ENCODE results near the gene MINDY2. TPM values are rescaled to one million over a fixed set of nuclear protein-coding genes. Genes with fewer than 3 reads are reported as not detected.

The MINDY2 gene
- total RNA-seq, 1 donor from 2014 or later, result 29.3 TPM

DNA sequence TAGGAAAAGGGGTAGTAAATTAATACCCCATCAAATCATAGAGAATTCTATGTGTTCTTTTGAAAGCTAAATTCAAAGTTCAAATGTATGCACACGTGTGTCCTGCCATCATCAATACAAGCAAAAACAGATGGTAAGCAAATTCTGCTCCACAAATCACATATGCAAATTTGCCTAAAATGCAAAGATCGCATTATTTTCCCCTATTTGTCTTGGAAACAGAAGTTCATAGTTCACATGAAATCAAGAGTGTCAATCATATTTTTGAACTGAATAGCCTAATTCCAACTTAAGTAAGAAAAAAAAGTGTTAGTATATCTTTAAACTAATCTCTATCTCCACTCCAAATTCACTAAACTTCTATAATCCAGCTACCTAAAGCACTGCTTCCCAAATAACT is 30.1 kb upstream of the MINDY2 start:
- peaks cover 46% of the 10 kb centered on the region for H3K4me1 Mint-ChIP-seq
- TF ChIP-seq CTCF (IDR thresholded peaks at IDR 0.05; ENCODE audit: unreplicated experiment), result no peak
- H3K9me3 Mint-ChIP-seq, result no peaks in the 10 kb centered on the region

DNA sequence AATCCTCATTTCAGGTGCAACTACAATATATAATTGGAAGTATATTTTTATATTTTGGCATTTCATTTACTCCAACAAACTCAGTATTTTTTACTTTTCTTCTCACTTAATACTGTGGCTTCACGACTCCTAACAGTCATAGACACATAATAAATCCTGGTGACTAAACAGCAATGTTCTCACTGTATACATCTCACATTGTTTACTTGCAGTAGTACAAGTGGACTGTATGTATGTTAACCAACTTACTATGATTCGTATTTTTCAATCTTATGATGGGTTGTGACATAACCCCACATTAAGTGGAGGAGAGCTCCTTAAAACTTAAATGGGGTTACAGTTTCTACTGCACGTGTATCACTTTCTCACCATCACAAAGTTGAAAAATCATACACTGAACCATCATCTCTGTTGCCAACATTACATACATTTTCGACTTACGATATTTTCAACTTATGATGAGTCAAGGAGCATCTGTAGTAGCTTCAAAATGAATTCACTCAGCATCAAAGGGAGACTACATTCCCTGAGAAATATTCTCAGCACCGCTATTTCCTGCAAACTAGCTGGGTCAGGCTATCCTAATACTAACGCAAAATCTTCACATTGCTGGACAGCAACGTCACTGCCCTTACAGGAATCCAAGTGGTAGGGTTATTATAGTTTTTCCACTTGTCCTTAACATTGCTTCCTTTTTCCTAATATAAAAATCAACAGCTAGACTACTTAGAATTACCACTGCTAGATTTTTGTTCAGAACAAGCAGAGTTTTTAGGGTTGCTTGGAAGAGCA is 28.9 kb upstream of the MINDY2 start:
- H3K27me3 Mint-ChIP-seq (ENCODE audit: low read depth), result no peaks in the 10 kb centered on the region

More for the DNA sequence above, 30.1 kb upstream of the MINDY2 start:
- no peaks in the 10 kb centered on the region for H3K36me3 Mint-ChIP-seq
- H3K27me3 Mint-ChIP-seq (ENCODE audit: low read depth), result no peaks in the 10 kb centered on the region
- no peak for DNase-seq (ENCODE audit: low spot score in 2 of 2, unreplicated experiment in 2 of 2)
- H3K4me3 Mint-ChIP-seq, result no peak overlapping the region
- no peak overlapping the region for H3K27ac Mint-ChIP-seq

GRCh38 chr15:58742819-58743502 is 28.1 kb upstream of the MINDY2 start:
- H3K4me3 Mint-ChIP-seq, result no peak overlapping the region
- H3K36me3 Mint-ChIP-seq, result no peaks in the 10 kb centered on the region
- DNase-seq (ENCODE audit: low spot score in 2 of 2, unreplicated experiment in 2 of 2), result no peak
- peak overlapping the region; percentile 72 for H3K27ac Mint-ChIP-seq
- TF ChIP-seq CTCF (IDR thresholded peaks at IDR 0.05; ENCODE audit: unreplicated experiment), result no peak
- peaks cover 45% of the 10 kb centered on the region for H3K4me1 Mint-ChIP-seq
- no peaks in the 10 kb centered on the region for H3K27me3 Mint-ChIP-seq (ENCODE audit: low read depth)
- H3K9me3 Mint-ChIP-seq, result no peaks in the 10 kb centered on the region

More for the DNA sequence above, 28.9 kb upstream of the MINDY2 start:
- H3K4me3 Mint-ChIP-seq, result no peak overlapping the region
- H3K9me3 Mint-ChIP-seq, result no peaks in the 10 kb centered on the region
- peaks cover 45% of the 10 kb centered on the region for H3K4me1 Mint-ChIP-seq
- DNase-seq (ENCODE audit: low spot score in 2 of 2, unreplicated experiment in 2 of 2), result no peak
- no peak for TF ChIP-seq CTCF (IDR thresholded peaks at IDR 0.05; ENCODE audit: unreplicated experiment)
- no peaks in the 10 kb centered on the region for H3K36me3 Mint-ChIP-seq
- peak overlapping the region; percentile 72 for H3K27ac Mint-ChIP-seq

- Mint-ChIP-seq H3K4me3 (no peak overlapping the region), H3K36me3 (no peaks in the 10 kb centered on the region), H3K27me3 (ENCODE audit: low read depth) (no peaks in the 10 kb centered on the region), H3K4me1 (peaks cover 50% of the 10 kb centered on the region), H3K9me3 (no peaks in the 10 kb centered on the region), H3K27ac (no peak overlapping the region)
- DNase-seq (ENCODE audit: low spot score in 2 of 2, unreplicated experiment in 2 of 2), result no peak
- TF ChIP-seq CTCF (IDR thresholded peaks at IDR 0.05; ENCODE audit: unreplicated experiment), result no peak
Measured at GRCh38 chr15:58746174-58746573, 24.9 kb upstream of the MINDY2 start.

GRCh38 chr15:58748040-58748851 is 22.9 kb upstream of the MINDY2 start:
- DNase-seq (ENCODE audit: low spot score in 2 of 2, unreplicated experiment in 2 of 2), result no peak
- Mint-ChIP-seq H3K36me3 (no peaks in the 10 kb centered on the region), H3K27ac (peak overlapping the region; percentile 100)

More at GRCh38 chr15:58748040-58748851, 22.9 kb upstream of the MINDY2 start:
- TF ChIP-seq CTCF (IDR thresholded peaks at IDR 0.05; ENCODE audit: unreplicated experiment), result no peak
- Mint-ChIP-seq H3K9me3 (no peaks in the 10 kb centered on the region), H3K27me3 (ENCODE audit: low read depth) (no peaks in the 10 kb centered on the region), H3K4me3 (peak overlapping the region; percentile 99), H3K4me1 (peaks cover 34% of the 10 kb centered on the region)
